Naive thymus-derived CD4-positive, alpha-beta T cell (primary cell): ENCODE results near the gene RBL1. TPM values are rescaled to one million over a fixed set of nuclear protein-coding genes. Genes with fewer than 3 reads are reported as not detected.

Experiments used
- ATAC-seq: fragments of 150-1000 bp; cut with Tn5 transposase; 2 replicates; pipeline ENCODE4 v1.10.0; 2021; ENCODE audit warnings: mild to moderate bottlenecking, moderate library complexity
- CTCF ChIA-PET: fragments of 350-600 bp; sonication (Branson Sonifier 250); formaldehyde crosslinking; loops from one replicate; lab custom pipeline; 2021; ENCODE audit warnings: antibody characterized with exemption; lab: Charles Lee
- POLR2A ChIA-PET: fragments of 350-600 bp; sonication (Branson Sonifier 250); formaldehyde crosslinking; loops from one replicate; lab custom pipeline; 2021; ENCODE audit warnings: antibody characterized with exemption, inconsistent platforms; lab: Charles Lee
- DNase-seq, 9 donors: peaks; one replicate each; pipeline versions ENCODE4 v3.0.0 to v3.0.0-alpha.2; 2020 to 2022; ENCODE audit warnings: mixed read lengths in 1 of 9
- H3K27ac ChIP-seq: one replicate; pipeline ENCODE4 v1.7.0; 2013; ENCODE audit warnings: mild to moderate bottlenecking, low read depth, low read length, moderate library complexity
- H3K27me3 ChIP-seq, 2 donors: one replicate each; pipeline ENCODE4 v1.7.0; 2013; ENCODE audit warnings: low read length in 2 of 2, mild to moderate bottlenecking in 2 of 2, moderate library complexity in 2 of 2; ENCODE audit not compliant: control insufficient read depth in 2 of 2, insufficient read depth in 2 of 2
- H3K36me3 ChIP-seq, 3 experiments: 1 replicate in 2 of 3; 2 replicates in 1 of 3; pipeline ENCODE4 v1.7.0; 2013; ENCODE audit warnings: low read length in 3 of 3, mild to moderate bottlenecking in 3 of 3, moderate library complexity in 1 of 3; ENCODE audit not compliant: insufficient read depth in 3 of 3, control insufficient read depth in 2 of 3
- H3K4me1 ChIP-seq, 2 donors: one replicate each; pipeline ENCODE4 v1.7.0; 2013; ENCODE audit warnings: low read length in 2 of 2, mild to moderate bottlenecking in 2 of 2, moderate library complexity in 1 of 2; ENCODE audit not compliant: control insufficient read depth in 2 of 2, insufficient read depth in 2 of 2
- H3K4me3 ChIP-seq: 2 replicates; pipeline ENCODE4 v1.7.0; 2013; ENCODE audit warnings: mild to moderate bottlenecking, low read length
- H3K9me3 ChIP-seq, 3 experiments: 1 replicate in 2 of 3; 2 replicates in 1 of 3; pipeline ENCODE4 v1.7.0; 2013; ENCODE audit warnings: low read length in 3 of 3; ENCODE audit not compliant: control insufficient read depth in 2 of 3
- H3K27ac Mint-ChIP-seq, 9 donors: one replicate each; pipeline ENCODE4 v1.8.0; 2020 to 2022; ENCODE audit warnings: mixed read lengths in 9 of 9, mild to moderate bottlenecking in 8 of 9, moderate library complexity in 5 of 9, inconsistent platforms in 2 of 9
- H3K27me3 Mint-ChIP-seq, 5 donors: one replicate each; pipeline ENCODE4 v1.8.0; 2021 to 2022; ENCODE audit warnings: mixed read lengths in 5 of 5, mild to moderate bottlenecking in 1 of 5
- H3K36me3 Mint-ChIP-seq, 5 donors: one replicate each; pipeline ENCODE4 v1.8.0; 2020 to 2022; ENCODE audit warnings: mixed read lengths in 5 of 5, mild to moderate bottlenecking in 3 of 5, inconsistent platforms in 1 of 5
- H3K4me1 Mint-ChIP-seq, 7 donors: one replicate each; pipeline ENCODE4 v1.8.0; 2020 to 2022; ENCODE audit warnings: mixed read lengths in 7 of 7, mild to moderate bottlenecking in 3 of 7, inconsistent platforms in 1 of 7
- H3K4me3 Mint-ChIP-seq, 10 donors: one replicate each; pipeline ENCODE4 v1.8.0; 2020 to 2022; ENCODE audit warnings: mild to moderate bottlenecking in 10 of 10, mixed read lengths in 10 of 10, moderate library complexity in 6 of 10, inconsistent platforms in 2 of 10
- H3K9me3 Mint-ChIP-seq, 11 donors: one replicate each; pipeline ENCODE4 v1.8.0; 2020 to 2022; ENCODE audit warnings: mixed read lengths in 11 of 11, mild to moderate bottlenecking in 4 of 11, inconsistent platforms in 1 of 11, moderate library complexity in 1 of 11
- intact Hi-C, 2 donors: fragments of 100-400 bp; cut with micrococcal nuclease; formaldehyde crosslinking; loops; one replicate each; pipeline ENCODE4 v1.15.1; 2023
- polyA plus RNA-seq, 2 donors: library from polyadenylated mRNA; unstranded; fragments of 300-500 nt; fragmentation: Illumina TruSeq; gene quantifications; one replicate each; pipeline ENCODE4 v1.2.3, GENCODE V29; 2021
- total RNA-seq, 6 experiments: library from RNA in 5 of 6; stranded (reverse) in 5 of 6; gene quantifications; 1 replicate in 5 of 6; 2 replicates in 1 of 6; pipeline ENCODE4 v1.2.3 and lab custom pipeline; 2021 to 2026

The RBL1 gene
- total and polyA plus RNA-seq, 7 experiments from 2014 or later = 10.0 to 51.2 (median 28.3) TPM

DNA sequence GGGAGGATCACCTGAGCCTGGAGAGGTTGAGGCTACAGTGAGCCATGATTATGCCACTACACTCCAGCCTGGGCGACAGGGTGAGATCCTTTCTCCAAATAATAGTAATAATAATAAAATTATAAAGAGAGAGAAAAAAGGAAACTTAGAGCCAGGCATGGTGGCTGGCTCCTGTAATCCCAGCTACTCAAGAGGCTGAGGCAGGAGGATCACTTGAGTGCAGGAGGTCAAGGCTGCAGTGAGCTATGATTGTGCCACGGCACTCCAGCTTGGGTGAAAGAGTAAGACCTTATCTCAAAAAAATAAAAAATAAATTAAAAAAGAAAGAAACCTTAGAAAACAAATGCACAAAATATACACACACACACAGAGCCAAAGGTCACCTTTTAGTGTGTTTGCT, 139.1 kb downstream of the RBL1 start:
- ATAC-seq (no peak), DNase-seq (no peak)
- Histone ChIP-seq H3K36me3 (no peaks in the 10 kb centered on the region), H3K27me3 (no peaks in the 10 kb centered on the region), H3K9me3 (no peaks in the 10 kb centered on the region), H3K4me1 (peaks cover 20 to 22% of the 10 kb centered on the region in 2 donors), H3K27ac (no peak overlapping the region), H3K4me3 (no peak overlapping the region)
- intact Hi-C loops = no loop called here
- Mint-ChIP-seq H3K36me3 (peaks cover 0 to 8% (median 0%) of the 10 kb centered on the region in 5 donors), H3K4me3 (no peak overlapping the region), H3K27ac (peak overlapping the region in 1 of 9 donors; percentile 5), H3K27me3 (no peaks in the 10 kb centered on the region), H3K9me3 (peaks cover 0 to 6% (median 0%) of the 10 kb centered on the region in 11 donors), H3K4me1 (peaks cover 26 to 54% (median 32%) of the 10 kb centered on the region in 7 donors)
- ChIA-PET CTCF (interaction anchor here (1.0 kb wide), 1 partner anchor 52 kb away, joined by 4 read pairs; no protein-coding TSS in a partner anchor), POLR2A (interaction anchor here (0.9 to 5.9 kb wide), 5 partner anchors 10 to 53 kb away, joined by 4 to 57 read pairs (median 10); no protein-coding TSS in a partner anchor)

DNA sequence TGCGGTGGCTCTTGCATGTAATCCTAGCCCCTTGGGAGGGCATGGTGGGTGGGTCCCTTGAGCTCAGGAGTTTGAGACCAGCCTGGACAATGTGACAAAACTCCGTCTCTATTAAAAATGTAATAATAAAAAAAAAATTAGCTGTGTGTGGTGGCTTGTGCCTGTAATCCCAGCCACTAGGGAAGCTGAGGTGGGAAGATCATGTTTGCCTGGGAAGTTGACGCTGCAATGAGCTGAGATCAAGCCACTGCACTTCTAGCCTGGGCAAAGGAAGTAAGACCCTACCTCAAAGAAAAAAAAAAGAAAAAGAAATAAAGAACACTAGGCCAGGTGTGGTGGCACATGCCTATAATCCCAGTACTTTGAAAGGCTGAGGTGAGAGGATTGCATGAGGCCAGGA, 139.8 kb downstream of the RBL1 start:
- peaks cover 0 to 6% (median 0%) of the 10 kb centered on the region in 3 experiments for H3K36me3 ChIP-seq
- Mint-ChIP-seq H3K4me1 (peaks cover 28 to 53% (median 32%) of the 10 kb centered on the region in 7 donors), H3K27ac (peak overlapping the region in 2 of 9 donors; percentile 5 to 47), H3K9me3 (peaks cover 0 to 6% (median 0%) of the 10 kb centered on the region in 11 donors), H3K4me3 (no peak overlapping the region), H3K27me3 (no peaks in the 10 kb centered on the region), H3K36me3 (peaks cover 0 to 7% (median 0%) of the 10 kb centered on the region in 5 donors)
- ATAC-seq = no peak
- H3K4me3 ChIP-seq = no peak overlapping the region
- DNase-seq = no peak
- peaks cover 20 to 22% of the 10 kb centered on the region in 2 donors for H3K4me1 ChIP-seq
- POLR2A ChIA-PET = interaction anchor here (0.9 to 5.9 kb wide), 8 partner anchors 9 to 54 kb away, joined by 3 to 57 read pairs (median 6); no protein-coding TSS in a partner anchor
- H3K27me3 ChIP-seq = no peaks in the 10 kb centered on the region
- peak overlapping the region; percentile 62 for H3K27ac ChIP-seq
- no peaks in the 10 kb centered on the region for H3K9me3 ChIP-seq
- intact Hi-C loops = no loop called here
- CTCF ChIA-PET = interaction anchor here (1.0 to 1.6 kb wide), 3 partner anchors 13 to 52 kb away, joined by 3 to 4 read pairs (median 3); no protein-coding TSS in a partner anchor

DNA sequence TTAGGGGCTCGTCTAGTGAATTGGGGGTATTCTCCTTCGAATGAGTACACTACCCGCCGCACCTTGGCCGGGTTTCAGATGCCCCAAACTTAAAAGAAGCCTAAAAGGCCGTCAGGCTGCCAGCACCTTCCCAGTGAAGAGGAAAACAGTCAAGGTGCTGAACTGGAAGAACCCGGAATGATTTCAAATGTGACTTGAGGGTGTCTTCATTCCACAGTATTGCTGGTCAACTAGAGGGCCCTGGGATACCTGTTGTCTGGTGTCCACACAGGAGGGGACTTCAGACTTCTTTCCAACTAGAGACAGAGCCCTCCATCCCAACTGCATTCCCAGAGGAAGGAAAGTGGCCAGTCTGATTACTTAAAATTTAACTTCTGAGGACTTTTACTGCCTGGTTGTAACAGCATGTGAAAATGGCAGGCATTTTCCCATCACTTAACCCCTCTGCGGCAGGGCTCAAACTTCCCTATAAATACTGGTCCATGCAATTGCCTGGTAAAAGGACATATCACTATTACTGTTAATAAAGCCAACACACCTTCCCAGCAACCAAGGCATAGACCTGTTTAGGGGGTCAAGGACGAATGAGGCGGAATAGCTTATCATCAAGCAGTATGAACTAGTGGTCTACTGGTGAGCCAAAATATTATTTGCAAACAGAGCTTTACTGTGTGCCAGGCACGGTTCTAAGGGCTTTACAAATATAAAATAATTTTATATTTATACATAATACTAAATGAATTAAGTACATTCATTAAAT, 143.6 kb downstream of the RBL1 start:
- Histone ChIP-seq H3K27me3 (no peaks in the 10 kb centered on the region), H3K27ac (peak overlapping the region; percentile 97), H3K4me3 (peak overlapping the region; percentile 94), H3K9me3 (no peaks in the 10 kb centered on the region), H3K36me3 (peaks cover 0 to 11% (median 0%) of the 10 kb centered on the region in 3 experiments), H3K4me1 (peaks cover 35 to 37% of the 10 kb centered on the region in 2 donors)
- H3K9me3 Mint-ChIP-seq = peaks cover 0 to 2% (median 0%) of the 10 kb centered on the region in 11 donors
- H3K27me3 Mint-ChIP-seq = no peaks in the 10 kb centered on the region
- CTCF ChIA-PET = interaction anchor here (3.5 kb wide), 1 partner anchor 22 kb away, joined by 11 read pairs; no protein-coding TSS in a partner anchor
- ATAC-seq (no peak), DNase-seq (no peak)
- H3K27ac Mint-ChIP-seq = peak overlapping the region; percentile 96 to 99 (median 98)
- POLR2A ChIA-PET = interaction anchor here (0.6 to 5.9 kb wide), 8 partner anchors 11 to 129 kb away, joined by 3 to 41 read pairs (median 4); no protein-coding TSS in a partner anchor
- H3K36me3 Mint-ChIP-seq = peaks cover 11 to 20% (median 14%) of the 10 kb centered on the region in 5 donors
- H3K4me3 Mint-ChIP-seq = peak overlapping the region; percentile 93 to 99 (median 98)
- intact Hi-C loops = loop anchor here (1.0 to 5.0 kb wide), 10 partner anchors 17 to 227 kb away; partner anchors contain the start of genes RBL1 (in 2 of the 2), MROH8 (in 1 of the 2) and RPN2 (in 1 of the 2)
- peaks cover 25 to 44% (median 31%) of the 10 kb centered on the region in 7 donors for H3K4me1 Mint-ChIP-seq

- peaks cover 0 to 5% (median 0%) of the 10 kb centered on the region in 11 donors for H3K9me3 Mint-ChIP-seq
- H3K27me3 ChIP-seq = no peaks in the 10 kb centered on the region
- POLR2A ChIA-PET = interaction anchor here (1.0 to 5.9 kb wide), 4 partner anchors 18 to 130 kb away, joined by 3 to 41 read pairs (median 8); no protein-coding TSS in a partner anchor
- peaks cover 0 to 14% (median 4%) of the 10 kb centered on the region in 3 experiments for H3K36me3 ChIP-seq
- H3K27ac Mint-ChIP-seq = peak within 1 kb of the TSS; percentile 96 to 99 (median 98)
- no peaks in the 10 kb centered on the region for H3K27me3 Mint-ChIP-seq
- H3K9me3 ChIP-seq = no peaks in the 10 kb centered on the region
- H3K4me1 Mint-ChIP-seq = peaks cover 28 to 50% (median 37%) of the 10 kb centered on the region in 7 donors
- H3K36me3 Mint-ChIP-seq = peaks cover 14 to 28% (median 22%) of the 10 kb centered on the region in 5 donors
- H3K27ac ChIP-seq = peak within 1 kb of the TSS; percentile 97
- DNase-seq (peak; percentile 72 to 93 (median 81)), ATAC-seq (peak; percentile 86)
- peaks cover 40 to 45% of the 10 kb centered on the region in 2 donors for H3K4me1 ChIP-seq
- peak within 1 kb of the TSS; percentile 93 to 99 (median 98) for H3K4me3 Mint-ChIP-seq
- intact Hi-C loops = loop anchor here (1.0 to 5.0 kb wide), 10 partner anchors 18 to 227 kb away; partner anchors contain the start of genes RBL1 (in 2 of the 2), MROH8 (in 1 of the 2) and RPN2 (in 1 of the 2)
- peak within 1 kb of the TSS; percentile 94 for H3K4me3 ChIP-seq
- CTCF ChIA-PET = no interaction called here
Measured at GRCh38 chr20:36951198-36951978, 144.4 kb downstream of the RBL1 start, which contains the start of gene SAMHD1. Gene SAMHD1 (minus strand): TSS chr20:36951708. CDS start chr20:36951643, 65 bp downstream.

DNA sequence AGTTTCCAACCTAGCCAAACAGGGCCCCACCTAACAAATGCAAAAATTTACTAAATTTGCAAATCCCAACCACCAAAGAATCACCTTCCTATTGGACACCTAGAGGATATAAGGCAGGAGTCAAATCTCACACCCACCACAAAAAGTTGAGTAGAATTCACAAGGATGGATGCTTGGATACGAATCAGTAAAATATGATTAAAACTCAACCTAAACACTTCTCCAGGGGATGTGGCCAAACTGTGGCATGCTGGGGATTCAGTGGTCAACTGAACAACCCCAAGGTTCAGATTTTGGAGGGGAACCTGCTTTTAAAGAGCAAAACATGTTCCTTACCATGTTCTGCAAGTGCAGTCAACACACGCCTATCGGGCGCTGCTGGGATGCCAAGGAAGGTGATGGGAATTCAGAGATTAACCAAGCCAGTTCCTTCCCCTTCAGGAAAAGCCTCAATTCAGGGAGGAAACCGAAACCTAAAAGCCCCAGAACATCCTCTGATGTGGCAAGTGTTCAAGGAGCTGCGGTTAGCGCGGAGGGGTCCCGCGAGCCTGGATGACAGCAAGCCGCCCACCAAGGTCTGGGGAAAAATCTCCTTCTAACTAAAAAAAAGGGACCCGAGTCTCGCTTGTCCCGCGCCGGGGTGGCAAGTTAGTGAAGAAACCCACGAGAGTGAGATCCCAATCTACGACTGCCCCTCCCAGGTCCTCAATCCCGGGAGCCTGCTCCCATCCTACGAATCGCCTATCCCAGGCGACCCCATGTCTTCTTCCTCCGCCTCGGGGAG, 145.2 kb downstream of the RBL1 start:
- DNase-seq (peak in 8 of 9 donors; percentile 47 to 65 (median 58)), ATAC-seq (no peak)
- Mint-ChIP-seq H3K36me3 (peaks cover 14 to 28% (median 27%) of the 10 kb centered on the region in 5 donors), H3K4me3 (peak overlapping the region; percentile 93 to 99 (median 98)), H3K27me3 (no peaks in the 10 kb centered on the region), H3K4me1 (peaks cover 28 to 53% (median 41%) of the 10 kb centered on the region in 7 donors), H3K9me3 (peaks cover 0 to 5% (median 0%) of the 10 kb centered on the region in 11 donors), H3K27ac (peak overlapping the region; percentile 96 to 99 (median 98))
- Histone ChIP-seq H3K36me3 (peaks cover 0 to 17% (median 6%) of the 10 kb centered on the region in 3 experiments), H3K4me3 (peak overlapping the region; percentile 94), H3K9me3 (no peaks in the 10 kb centered on the region), H3K27me3 (no peaks in the 10 kb centered on the region), H3K4me1 (peaks cover 36 to 43% of the 10 kb centered on the region in 2 donors), H3K27ac (peak overlapping the region; percentile 97)
- CTCF ChIA-PET = interaction anchor here (0.6 to 1.4 kb wide), 2 partner anchors 58 to 217 kb away, joined by 3 to 6 read pairs; no protein-coding TSS in a partner anchor
- POLR2A ChIA-PET = interaction anchor here (0.7 to 1.9 kb wide), 11 partner anchors 9 to 131 kb away, joined by 3 to 9 read pairs (median 4); no protein-coding TSS in a partner anchor
- intact Hi-C loops = loop anchor here (1.0 to 5.0 kb wide), 10 partner anchors 19 to 228 kb away; partner anchors contain the start of genes RBL1 (in 2 of the 2), MROH8 (in 1 of the 2) and RPN2 (in 1 of the 2)
